NCI-H2029 treated with DMSO at 0.1 percent for 48 hours (cell line): ENCODE data around the gene ARAF.

Experiments
- DNase-seq: peaks from one replicate; lab custom pipeline; 2025; lab: John Stamatoyannopoulos, UW

The ARAF gene

GRCh38 chrX:47620303-47620685, 59.3 kb downstream of the ARAF start:
- DNase-seq = no peak
